Measurements from ENCODE around the gene SLC2A11.

GRCh38 chr22:23894710-23895598 is 37.3 kb downstream of the SLC2A11 start:
- TF ChIP-seq, protein P1, sequence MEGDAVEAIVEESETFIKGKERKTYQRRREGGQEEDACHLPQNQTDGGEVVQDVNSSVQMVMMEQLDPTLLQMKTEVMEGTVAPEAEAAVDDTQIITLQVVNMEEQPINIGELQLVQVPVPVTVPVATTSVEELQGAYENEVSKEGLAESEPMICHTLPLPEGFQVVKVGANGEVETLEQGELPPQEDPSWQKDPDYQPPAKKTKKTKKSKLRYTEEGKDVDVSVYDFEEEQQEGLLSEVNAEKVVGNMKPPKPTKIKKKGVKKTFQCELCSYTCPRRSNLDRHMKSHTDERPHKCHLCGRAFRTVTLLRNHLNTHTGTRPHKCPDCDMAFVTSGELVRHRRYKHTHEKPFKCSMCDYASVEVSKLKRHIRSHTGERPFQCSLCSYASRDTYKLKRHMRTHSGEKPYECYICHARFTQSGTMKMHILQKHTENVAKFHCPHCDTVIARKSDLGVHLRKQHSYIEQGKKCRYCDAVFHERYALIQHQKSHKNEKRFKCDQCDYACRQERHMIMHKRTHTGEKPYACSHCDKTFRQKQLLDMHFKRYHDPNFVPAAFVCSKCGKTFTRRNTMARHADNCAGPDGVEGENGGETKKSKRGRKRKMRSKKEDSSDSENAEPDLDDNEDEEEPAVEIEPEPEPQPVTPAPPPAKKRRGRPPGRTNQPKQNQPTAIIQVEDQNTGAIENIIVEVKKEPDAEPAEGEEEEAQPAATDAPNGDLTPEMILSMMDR (conservative IDR thresholded peaks at IDR 0.05 in 1 of 2, IDR thresholded peaks at IDR 0.05 in 1 of 2; ENCODE audit: extremely low read depth in 1 of 2, insufficient read depth in 1 of 2, low read depth in 1 of 2, low read length in 2 of 2), result peak; percentile 40 to 62
- TF ChIP-seq EZH2 (IDR thresholded peaks at IDR 0.05; ENCODE audit: borderline replicate concordance, low read length), result no peak

Measured in mammary epithelial cell (primary cell).